ENCODE measurements around the gene IGSF3. TPM values are rescaled to one million over a fixed set of nuclear protein-coding genes. Genes with fewer than 3 reads are reported as not detected.

IGSF3 gene
- total and polyA plus RNA-seq, 2 of the 8 experiments (the other 6 are each of a cell fraction or from before 2014, with no cell fraction given): 30.0 to 32.2 TPM

- no peaks in the 10 kb centered on the region for H3K9me3 ChIP-seq (ENCODE audit: insufficient read depth in 2 of 2, low read depth in 1 of 2, low read length in 1 of 2)
- H4K8ac ChIP-seq (ENCODE audit: extremely low read depth, insufficient read depth, low read length): no peak overlapping the region; the same call in 1 of the 2 replicates
- no peak overlapping the region for H2BK5ac ChIP-seq (ENCODE audit: low read depth, low read length)
- H3K9ac ChIP-seq (replicated peaks in 1 of 4; ENCODE audit: extremely low read depth in 1 of 4, low read depth in 3 of 4, low read length in 3 of 4): no peak overlapping the region
- CTCF ChIA-PET (ENCODE audit: partially characterized antibody): interaction anchor here (0.9 to 1.2 kb wide), 3 partner anchors 10 to 405 kb away, joined by 3 to 5 read pairs (median 4); partner anchors contain the start of gene CD58
- peaks cover 0 to 9% (median 5%) of the 10 kb centered on the region in 4 experiments; a peak in 4 of 8 replicates for H3K36me3 ChIP-seq (ENCODE audit: control insufficient read depth in 2 of 4, insufficient read depth in 4 of 4, low read length in 3 of 4)
- no peaks in the 10 kb centered on the region for H3K23me2 ChIP-seq (ENCODE audit: low read depth, low read length)
- no peaks in the 10 kb centered on the region for H3K27me3 ChIP-seq (replicated peaks in 1 of 4; ENCODE audit: control insufficient read depth in 3 of 4, extremely low read depth in 1 of 4, insufficient read depth in 3 of 4, low read length in 3 of 4)
- POLR2A ChIA-PET (ENCODE audit: partially characterized antibody): no interaction called here
- H2BK15ac ChIP-seq (ENCODE audit: low read length): no peak overlapping the region
- no peak overlapping the region for H3K27ac ChIP-seq (ENCODE audit: low read depth, low read length)
- no peak overlapping the region for H2AFZ ChIP-seq (ENCODE audit: low read length)
- H2BK120ac ChIP-seq (replicated peaks; ENCODE audit: low read depth, low read length): no peak overlapping the region
- DNase-seq (ENCODE audit: low read depth in 1 of 2, low spot score in 2 of 2): no peak
- no peak overlapping the region for H3K23ac ChIP-seq (ENCODE audit: insufficient read length)
- WGBS, 2 experiments (ENCODE audit: extremely low coverage in 1 of 2, insufficient coverage in 1 of 2, insufficient read length in 1 of 2, insufficient replicate concordance in 2 of 2, low coverage in 1 of 2, low lambda C conversion rate in 2 of 2, missing lambda C conversion rate in 1 of 2): 90% methylated on average over 3 of the region's 3 CpGs; no CpG with 5 or more reads in 1 of the 2 experiments
- H3K4me1 ChIP-seq (replicated peaks in 1 of 4; ENCODE audit: control insufficient read depth in 3 of 4, insufficient read depth in 4 of 4, low read length in 3 of 4): no peaks in the 10 kb centered on the region; a peak in 1 of 7 replicates
- H3K4me3 ChIP-seq (ENCODE audit: extremely low read depth in 1 of 4, insufficient read depth in 2 of 4, low read depth in 3 of 4, low read length in 4 of 4): no peak overlapping the region
- H3K4me2 ChIP-seq (ENCODE audit: insufficient read depth in 1 of 2, low read depth in 2 of 2, low read length in 2 of 2): no peak overlapping the region
- no peak overlapping the region for H4K5ac ChIP-seq (ENCODE audit: insufficient read length, low read depth, low read length)
- no peak for FAIRE-seq
- no peak overlapping the region for H4K91ac ChIP-seq (replicated peaks; ENCODE audit: insufficient read length, low read length)
- no peak overlapping the region for H3K4ac ChIP-seq (replicated peaks; ENCODE audit: insufficient read length, low read depth, low read length)
- no peak overlapping the region for H3K18ac ChIP-seq (ENCODE audit: extremely low read depth, low read length)
- no peak overlapping the region for H3K14ac ChIP-seq (ENCODE audit: insufficient read length)
- H2BK20ac ChIP-seq (ENCODE audit: low read length): no peak overlapping the region
- no peak overlapping the region for H3K56ac ChIP-seq (replicated peaks; ENCODE audit: insufficient read length, low read depth, low read length)
- no peak overlapping the region for H2BK12ac ChIP-seq (ENCODE audit: low read depth, low read length)
- H3K79me2 ChIP-seq (ENCODE audit: control insufficient read depth in 1 of 2, insufficient read depth in 2 of 2, low read length in 2 of 2): no peaks in the 10 kb centered on the region
- no peaks in the 10 kb centered on the region for H3K79me1 ChIP-seq (ENCODE audit: low read depth, low read length)
- no peaks in the 10 kb centered on the region for H4K20me1 ChIP-seq (replicated peaks in 1 of 2; ENCODE audit: control insufficient read depth in 1 of 2, insufficient read depth in 2 of 2, low read length in 2 of 2)
- no peak overlapping the region for H2AK5ac ChIP-seq (ENCODE audit: low read depth, low read length)
- TF ChIP-seq ASH2L (IDR thresholded peaks at IDR 0.05; ENCODE audit: low read length) (no peak), ZNF274 (IDR thresholded peaks at IDR 0.05; ENCODE audit: borderline replicate concordance, extremely low read depth, low read length) (no peak), SIX5 (IDR thresholded peaks at IDR 0.05; ENCODE audit: low read depth, low read length) (no peak), CTBP2 (IDR thresholded peaks at IDR 0.05; ENCODE audit: borderline replicate concordance, insufficient read depth, insufficient read length, low read length) (no peak), BCL11A (IDR thresholded peaks at IDR 0.05; ENCODE audit: low read depth in 2 of 2, low read length in 2 of 2) (no peak), CREB1 (IDR thresholded peaks at IDR 0.05) (no peak), BACH1 (IDR thresholded peaks at IDR 0.05; ENCODE audit: low read length) (no peak), KDM1A (IDR thresholded peaks at IDR 0.05; ENCODE audit: borderline replicate concordance, low read length) (no peak), RBBP5 (IDR thresholded peaks at IDR 0.05; ENCODE audit: borderline replicate concordance, low read depth, low read length) (no peak), E2F6 (IDR thresholded peaks at IDR 0.05) (no peak), POU5F1 (IDR thresholded peaks at IDR 0.05; ENCODE audit: low read depth, low read length) (no peak), SRF (IDR thresholded peaks at IDR 0.05; ENCODE audit: low read depth, low read length) (no peak), SAP30 (IDR thresholded peaks at IDR 0.05; ENCODE audit: insufficient read depth, insufficient replicate concordance, low read length) (no peak), BRCA1 (IDR thresholded peaks at IDR 0.05; ENCODE audit: low read depth, low read length) (no peak)
These were observed 86.1 kb downstream of the IGSF3 start for GRCh38 chr1:116581323-116581885.

Data from H1 (cell line).